HK-2 (cell line): Measurements from ENCODE around the gene LCAT.
A peak's percentile ranks its signal among the peaks of the same experiment; 100 is the strongest.
"Not testable (repeated sequence)": the region's sequence is repeated elsewhere in the genome, so short reads cannot be mapped to it uniquely, and the experiment has no call there.

ENCODE experiments used
- DNase-seq: peaks from one replicate; pipeline ENCODE4 v3.0.0-alpha.2; 2018; ENCODE audit not compliant: unreplicated experiment

The LCAT gene, protein sequence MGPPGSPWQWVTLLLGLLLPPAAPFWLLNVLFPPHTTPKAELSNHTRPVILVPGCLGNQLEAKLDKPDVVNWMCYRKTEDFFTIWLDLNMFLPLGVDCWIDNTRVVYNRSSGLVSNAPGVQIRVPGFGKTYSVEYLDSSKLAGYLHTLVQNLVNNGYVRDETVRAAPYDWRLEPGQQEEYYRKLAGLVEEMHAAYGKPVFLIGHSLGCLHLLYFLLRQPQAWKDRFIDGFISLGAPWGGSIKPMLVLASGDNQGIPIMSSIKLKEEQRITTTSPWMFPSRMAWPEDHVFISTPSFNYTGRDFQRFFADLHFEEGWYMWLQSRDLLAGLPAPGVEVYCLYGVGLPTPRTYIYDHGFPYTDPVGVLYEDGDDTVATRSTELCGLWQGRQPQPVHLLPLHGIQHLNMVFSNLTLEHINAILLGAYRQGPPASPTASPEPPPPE

DNA sequence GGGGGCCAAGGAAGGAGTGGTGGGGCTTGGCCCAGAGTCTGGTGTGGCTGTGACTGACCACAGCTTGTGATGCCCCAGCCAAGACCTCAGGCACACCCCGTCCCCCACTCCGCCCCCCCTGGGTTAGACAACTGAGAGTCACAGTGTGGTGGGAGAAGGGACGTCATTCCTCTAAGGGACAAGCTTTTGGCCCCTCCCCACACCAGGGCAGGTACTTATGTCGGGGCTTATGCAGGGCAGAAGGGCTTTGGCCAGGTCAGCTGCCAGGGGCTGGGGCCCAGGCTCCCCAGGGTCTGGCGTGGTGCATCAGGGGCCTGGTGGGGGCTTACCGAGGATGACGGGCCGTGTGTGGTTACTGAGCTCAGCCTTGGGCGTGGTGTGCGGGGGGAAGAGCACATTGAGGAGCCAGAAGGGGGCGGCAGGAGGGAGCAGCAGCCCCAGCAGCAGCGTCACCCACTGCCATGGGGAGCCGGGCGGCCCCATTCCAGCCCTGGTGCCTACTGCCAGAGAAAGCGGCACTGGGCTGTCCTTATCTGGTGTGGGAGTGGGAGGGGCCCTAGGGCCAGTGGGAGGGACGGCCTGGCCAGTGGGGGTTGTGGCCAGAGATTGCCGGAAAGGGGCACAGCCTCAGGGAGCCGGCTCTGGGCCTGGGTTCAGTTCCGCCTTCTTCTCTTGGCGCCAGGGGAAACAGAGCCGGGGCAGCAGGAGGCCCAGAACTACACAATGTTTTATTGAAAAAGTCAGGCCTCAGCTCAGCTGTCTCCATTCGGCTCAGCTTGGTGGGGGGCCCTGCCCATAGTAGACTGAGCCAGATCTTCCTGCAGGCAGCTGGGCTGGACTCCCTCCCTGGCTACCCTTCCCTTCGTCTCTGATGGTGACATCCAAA, at the start of gene LCAT:
LCAT (minus strand) TSS at position 502 of the 886 bp plus-strand sequence; CDS start at position 483, 19 bp downstream.
- DNase-seq, result no peak

DNA sequence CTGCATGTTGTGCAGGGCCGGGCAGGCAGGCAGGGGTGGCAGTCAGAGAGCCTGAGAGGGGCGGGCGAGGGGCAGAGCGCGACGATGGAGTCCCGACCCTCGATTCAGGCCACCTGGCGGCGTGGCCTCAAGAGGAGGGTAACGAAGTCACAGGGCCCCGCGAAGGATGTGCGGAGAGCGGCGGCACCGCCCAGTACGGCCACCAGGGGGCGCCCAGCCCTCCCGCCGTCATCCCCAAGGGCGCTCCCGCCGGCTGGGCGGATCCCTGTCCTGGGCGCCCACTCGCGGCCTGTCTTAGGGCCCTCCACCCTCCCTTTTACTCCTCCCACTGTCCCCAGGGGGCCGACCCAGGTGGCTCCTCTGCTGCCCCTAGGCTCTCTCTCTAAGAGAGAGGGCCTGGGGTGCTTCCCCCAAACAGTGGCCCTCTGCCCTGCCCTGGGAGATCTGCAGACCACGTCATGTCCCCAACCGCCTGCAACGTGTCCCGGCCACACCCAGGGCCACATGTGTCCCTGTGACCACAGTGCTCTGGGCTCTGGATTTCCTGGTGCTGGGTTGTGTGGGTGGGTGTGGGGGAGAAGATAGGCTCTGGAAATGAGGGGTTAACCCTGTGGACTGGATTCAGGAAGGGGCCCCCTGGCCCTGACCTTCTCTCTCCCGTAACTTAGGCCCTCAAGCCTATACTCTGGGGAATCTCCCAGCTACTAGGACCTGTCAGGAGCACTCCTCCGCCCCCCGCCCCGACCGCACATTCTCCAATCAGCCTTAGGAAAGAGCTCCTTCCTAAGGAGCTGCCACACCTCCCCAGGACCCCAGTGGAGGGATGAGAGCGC, 49.5 kb upstream of the LCAT start:
- DNase-seq, result peak; percentile 81

DNA sequence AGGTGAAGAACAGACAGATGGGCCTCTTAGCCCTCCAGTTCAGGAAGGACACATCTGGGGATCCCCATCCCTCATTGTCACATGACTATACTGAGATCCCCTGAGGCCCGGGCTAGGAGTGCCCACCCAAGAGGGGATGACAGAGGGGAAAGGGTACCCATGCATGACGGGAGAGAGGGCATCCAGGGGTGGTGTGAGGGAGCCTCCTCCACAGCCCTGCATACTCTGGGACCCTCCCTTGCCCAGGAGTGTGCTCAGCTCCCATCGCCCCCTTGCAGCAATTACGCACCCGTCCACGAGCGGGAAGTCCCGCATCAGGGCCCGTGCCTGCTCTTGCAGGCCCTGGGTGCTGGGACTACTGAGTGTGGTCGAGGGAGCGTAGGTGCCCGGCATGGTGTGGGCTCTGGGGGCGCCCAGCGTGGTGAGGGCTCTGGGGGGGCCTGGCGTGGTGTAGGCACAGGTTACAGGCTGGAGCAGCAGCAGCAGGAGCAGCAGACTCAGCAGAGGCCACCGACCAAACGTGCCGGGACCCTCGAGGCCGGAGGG, 48.8 kb upstream of the LCAT start:
- no peak for DNase-seq

DNA sequence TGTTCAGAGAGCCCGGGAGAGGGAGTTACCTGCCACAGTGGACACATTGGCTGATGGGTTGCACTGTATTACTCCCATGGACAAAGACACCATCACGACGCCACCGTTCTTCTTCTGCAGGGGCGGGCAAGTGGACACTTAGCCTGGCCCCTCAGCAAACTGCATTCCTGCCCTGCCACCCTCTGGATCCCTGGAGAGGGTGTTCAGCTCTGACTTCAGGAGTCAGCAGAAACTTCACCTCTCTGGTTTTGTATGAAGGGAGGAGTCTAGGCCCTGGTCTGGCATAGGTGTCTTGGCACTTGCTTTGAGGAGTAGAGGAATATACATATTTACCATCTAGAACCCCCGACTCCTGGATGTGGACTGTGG, 46.1 kb upstream of the LCAT start:
- DNase-seq, result no peak

DNA sequence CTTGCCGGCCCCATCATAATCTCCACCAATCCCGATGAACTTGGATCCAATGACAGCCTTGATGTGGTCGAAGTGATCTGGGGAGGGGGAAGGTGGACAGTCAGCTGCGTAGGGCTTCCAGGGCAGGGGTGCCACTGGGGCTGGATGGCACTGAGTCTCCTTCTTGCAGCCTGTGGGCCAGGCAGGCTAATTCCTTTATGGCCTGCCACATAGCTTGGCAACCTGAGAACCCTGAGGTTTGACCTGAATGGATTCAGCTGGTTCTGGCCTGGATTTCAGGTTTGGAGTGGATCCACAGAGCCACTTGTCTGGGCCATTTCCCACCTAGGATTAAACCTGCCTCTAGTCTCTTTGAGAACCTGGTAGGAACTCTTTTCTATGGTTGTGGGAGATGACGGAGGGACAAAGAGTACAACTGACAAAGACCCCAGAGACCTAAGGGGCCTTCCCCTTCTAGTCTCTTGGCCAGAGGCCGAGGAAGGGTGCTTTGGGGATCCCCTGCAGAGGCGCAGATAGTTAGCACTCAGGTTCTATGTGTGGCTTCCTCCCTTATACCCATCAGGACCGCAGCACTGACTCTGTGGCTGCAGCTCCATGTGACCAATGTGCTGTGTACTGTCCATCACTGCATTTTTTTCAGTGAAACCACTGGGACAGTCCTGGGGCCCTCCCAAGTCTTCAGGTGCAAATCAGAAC, 45.5 kb upstream of the LCAT start:
- no peak for DNase-seq

DNA sequence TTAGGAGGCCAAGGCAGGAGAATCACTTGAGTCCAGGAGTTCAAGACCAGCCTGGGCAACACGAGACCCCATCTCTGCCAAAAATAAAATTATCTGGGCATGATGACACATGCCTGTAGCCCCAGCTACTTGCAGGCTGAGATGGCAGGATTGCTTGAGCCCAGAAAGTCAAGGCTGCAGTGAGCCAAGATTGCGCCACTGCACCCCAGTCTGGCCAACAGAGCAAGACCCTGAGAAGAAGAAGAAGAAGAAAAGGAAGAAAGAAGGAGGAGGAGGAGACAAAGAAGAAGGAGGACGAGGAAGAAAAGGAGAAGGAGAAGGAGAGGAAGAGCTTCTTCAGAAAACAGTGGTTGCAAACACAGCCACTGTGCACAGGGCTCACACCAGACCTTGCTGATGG, 44.8 kb upstream of the LCAT start:
- DNase-seq, result no peak

DNA sequence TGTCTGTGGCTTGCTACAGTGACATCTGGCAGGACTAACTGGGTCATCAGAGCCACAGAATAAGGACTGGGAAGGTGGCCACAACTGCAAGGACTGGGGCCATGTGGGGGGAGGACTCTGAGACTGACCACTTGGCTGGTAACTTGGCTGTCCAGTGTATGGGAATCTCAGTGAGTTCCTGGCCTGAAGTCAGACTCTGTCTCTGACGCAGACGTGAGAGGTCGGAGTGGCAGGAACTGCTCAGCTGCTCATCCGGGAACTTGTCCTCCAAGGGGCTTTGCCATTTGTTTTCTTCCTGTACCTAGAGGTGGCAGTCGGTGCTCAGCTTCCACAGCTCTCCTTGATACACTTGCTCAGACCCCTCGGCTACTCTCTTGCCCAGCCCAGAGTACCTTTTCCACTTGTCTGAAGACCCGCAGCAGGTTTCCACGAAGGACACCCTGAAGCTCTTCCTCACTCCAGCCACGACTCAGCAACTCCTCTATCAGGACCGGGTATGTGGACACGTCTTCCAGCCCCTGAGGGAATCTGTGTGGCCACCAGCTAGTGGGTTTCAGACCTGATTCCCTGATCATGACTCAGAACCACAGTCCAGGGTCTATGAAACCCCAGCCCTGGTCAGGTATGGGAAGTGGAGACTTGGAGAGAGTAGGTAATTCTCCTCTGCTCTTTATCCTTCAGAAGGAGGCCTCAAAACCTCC, 43.7 kb upstream of the LCAT start:
- DNase-seq, result no peak

DNA sequence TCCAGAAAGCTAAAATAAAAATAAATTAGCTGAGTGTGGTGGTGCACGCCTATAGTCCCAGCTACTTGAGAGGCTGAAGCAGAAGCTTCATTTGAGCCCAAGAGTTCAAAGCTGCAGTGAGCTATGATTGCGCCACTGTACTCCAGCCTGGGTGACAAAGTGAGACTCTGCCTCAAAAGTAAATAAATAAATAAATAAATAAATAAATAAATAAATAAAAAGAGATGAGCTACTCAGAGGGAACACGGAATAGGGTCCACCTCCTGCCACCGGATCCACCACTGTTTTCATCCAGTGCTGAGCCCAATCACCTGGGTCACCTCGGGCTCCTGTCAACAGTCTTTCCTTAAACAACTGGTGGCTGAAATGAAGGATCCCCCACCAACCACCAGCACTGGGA, 43.0 kb upstream of the LCAT start:
- no peak for DNase-seq

DNA sequence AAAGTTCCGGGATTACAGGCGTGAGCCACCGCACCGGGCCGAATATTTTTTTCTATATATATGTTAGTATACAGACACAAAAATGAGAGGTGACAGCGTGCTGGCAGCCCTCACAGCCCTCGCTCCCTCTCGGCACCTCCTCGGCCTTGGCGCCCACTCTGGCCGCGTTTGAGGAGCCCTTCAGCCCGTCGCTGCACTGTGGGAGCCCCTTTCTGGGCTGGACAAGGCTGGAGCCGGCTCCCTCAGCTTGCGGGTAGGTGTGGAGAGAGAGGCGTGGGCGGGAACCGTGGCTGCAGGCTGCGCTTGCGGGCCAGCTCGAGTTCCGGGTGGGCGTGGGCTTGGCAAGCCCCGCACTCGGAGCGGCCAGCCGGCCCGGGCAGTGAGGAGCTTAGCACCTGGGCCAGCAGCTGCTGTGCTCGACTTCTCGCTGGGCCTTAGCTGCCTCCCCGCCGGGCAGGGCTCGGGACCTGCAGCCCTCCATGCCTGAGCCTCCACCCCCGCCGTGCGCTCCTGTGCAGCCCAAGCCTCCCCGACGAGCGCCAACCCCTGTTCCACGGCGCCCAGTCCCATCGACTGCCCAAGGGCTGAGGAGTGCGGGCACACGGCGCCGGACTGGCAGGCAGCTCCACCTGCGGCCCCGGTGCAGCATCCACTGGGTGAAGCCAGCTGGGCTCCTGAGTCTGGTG, 38.2 kb upstream of the LCAT start:
- DNase-seq, result no peak

DNA sequence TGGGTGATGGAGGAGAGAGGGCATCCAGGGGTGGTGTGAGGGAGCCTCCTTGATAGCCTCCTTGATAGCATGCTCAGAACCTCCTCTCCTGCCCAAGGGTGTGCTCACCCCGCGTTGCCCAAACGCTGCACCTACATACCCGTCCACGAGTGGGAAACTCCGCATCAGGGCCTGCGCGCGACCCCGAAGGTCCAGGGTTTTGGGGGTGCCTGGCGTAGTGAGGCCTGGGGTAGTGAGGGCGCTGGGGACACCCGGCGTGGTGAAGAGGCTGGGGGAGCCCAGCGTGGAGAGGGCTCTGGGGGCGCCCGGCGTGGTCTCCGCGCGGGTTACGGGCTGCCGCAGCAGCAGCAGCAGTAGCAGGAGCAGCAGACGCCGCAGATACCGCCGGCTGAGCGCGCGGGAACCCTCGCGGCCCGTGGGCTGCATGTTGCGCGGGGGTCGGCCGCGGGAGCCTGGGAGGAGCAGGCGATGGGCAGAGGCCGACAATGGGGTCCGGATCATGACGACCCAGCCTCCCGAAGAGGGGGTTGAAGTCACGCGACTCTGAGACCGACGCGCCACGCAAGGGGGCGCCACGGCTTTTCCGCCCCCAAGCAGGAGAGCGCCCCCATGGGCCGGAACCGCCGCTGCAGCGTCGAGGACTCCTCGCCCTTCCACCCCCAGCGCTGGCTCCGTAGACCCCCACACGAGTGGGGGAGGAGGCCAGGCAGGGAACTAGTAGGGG, 36.2 kb upstream of the LCAT start, which contains the start of gene DPEP3:
DPEP3 (minus strand) TSS at position 545 of the 724 bp plus-strand sequence; CDS start at position 426, 119 bp downstream.
- no peak for DNase-seq

DNA sequence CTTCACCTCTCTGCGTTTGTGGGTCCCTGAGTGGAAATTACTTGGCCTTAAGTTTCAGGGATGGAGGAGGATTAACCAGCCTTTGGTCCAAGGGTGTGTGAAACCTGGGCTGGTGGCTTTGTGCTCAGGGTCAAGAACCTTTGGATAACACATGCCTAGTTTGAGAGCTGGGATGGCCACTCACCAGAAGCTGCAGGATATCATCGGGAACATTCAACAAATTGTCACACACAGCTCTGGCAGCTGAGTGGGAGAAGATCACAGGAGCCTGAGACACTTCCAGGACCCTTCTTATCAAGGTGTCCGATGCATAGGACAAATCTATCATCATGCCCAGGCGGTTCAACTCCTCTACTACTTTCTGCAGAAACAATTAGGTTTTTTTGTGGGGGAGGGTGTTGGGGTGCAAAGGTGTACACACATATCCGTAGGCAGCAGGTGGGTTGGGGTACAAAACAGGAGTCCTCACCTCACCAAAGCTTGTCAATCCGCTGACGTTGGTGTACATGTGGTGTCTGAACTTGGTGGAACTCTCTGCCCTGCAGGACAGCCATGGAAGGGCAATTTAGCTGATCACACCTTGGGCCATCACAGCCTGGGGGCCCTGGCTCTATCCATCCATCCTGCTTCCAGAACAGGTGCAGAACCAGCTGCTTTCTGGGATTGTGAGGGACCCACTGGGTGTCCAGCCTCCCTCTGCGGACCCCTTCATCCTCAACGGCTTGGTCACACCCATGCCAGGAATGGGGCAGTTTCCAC, 33.7 kb upstream of the LCAT start:
- DNase-seq, result no peak

DNA sequence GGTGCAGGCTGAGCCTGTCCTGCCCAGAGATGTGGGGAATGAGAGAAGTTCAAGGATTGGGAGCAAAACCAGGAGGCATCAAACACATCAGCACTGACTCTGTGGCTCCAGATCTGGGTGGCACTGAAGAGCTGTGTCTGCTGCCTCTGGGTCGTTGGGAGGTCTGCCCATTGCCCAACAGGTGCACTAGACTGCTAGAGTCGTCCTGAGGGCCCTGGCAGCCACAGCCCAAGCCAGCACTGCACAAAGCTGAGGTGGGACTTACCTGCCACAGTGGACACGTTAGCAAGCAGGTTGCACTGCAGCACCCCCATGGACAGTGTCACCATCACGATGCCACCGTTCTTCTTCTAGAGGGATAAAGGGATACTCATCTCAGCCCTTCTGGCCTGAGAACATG, 33.1 kb upstream of the LCAT start:
- no peak for DNase-seq

DNA sequence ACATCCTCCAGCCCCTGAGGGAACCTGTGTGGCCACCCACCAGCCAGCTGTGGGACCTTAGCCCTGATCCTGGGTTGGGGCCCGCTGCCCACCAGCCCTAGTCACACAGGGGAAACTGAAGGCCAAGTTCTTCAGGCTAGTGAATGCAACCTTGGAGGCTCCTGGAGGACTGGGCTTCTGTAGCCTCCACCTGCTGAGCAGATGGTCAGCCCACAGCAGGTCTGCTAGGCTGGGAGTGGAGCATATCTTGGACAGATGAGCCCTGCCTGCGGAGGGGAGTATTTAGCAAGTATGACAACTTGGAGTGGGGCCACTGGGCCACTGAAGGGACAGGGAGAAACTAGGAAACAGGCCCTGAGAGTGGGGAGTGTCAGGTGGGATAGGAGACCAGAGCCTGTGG, 32.3 kb upstream of the LCAT start:
- no peak for DNase-seq

DNA sequence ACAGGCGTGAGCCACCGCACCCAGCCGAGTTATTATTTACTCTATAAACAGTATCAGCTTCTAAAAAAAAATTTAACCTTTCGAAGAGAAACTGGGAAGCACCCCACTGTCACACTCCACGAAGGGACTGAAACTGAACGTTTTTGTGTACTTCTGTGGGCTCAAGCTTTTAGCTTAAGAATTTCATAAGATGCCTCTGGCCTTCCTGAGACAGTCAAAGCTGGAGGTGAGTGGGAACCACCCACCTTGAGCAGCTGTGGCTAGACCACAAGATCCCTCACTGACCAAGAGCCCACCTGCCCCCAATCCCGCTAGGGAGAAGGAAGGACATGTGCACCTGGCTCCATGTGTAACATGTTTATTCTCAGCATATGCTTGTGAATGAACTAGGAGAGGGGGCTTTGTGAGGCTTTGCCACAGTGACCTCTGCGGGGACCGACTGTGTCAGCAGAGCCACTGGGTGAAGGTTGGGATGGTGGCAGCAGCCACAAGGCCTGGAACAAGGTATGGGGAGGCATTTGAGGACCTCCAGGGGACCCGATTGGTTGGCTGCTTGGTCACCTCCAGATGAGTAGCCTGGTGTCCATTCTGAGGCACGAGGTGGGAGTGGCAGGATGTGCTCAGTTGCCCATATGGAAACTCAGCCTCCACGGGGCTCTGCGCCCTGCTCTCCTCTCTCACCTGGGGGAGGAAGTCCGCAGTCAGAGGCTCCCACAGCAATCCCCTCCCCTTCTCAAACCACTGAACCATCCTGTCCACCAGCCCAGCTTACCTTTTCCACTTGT, 31.6 kb upstream of the LCAT start:
- DNase-seq, result no peak

DNA sequence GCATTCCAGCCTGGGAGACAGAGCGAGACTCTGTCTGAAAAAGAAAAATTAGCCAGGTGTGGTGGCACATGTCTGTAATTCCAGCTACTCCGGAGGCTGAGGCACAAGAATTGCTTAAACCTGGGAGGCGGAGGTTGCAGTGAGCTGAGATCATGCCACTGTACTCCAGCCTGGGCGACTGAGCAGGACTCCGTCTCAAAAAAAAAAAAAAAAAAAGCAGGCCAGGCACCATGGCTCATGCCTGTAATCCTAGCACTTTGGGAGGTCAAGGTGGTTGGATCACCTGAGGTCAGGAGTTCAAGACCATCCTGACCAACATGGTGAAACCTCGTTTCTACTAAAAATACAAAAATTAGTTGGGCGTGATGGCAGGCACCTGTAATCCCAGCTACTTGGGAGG, 28.4 kb upstream of the LCAT start:
- not testable (repeated sequence) for DNase-seq

DNA sequence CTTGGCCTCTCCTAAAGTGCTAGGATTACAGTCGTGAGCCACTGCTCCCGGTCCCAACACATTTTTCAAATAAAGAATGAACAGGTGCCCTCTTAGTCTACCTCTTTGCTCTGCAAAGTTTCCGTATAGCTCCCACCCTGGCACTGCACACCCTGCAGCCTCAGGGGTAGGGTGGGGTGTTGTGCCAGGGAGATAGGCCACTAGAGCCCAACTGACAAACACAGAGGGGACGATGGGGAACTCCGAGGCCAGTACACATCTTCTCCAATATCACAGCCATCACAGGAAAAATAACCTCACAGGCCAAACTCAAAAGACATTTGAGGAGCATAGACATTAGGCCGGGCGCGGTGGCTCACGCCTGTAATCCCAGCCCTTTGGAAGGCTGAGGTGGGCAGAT, 27.2 kb upstream of the LCAT start:
- no peak for DNase-seq

DNA sequence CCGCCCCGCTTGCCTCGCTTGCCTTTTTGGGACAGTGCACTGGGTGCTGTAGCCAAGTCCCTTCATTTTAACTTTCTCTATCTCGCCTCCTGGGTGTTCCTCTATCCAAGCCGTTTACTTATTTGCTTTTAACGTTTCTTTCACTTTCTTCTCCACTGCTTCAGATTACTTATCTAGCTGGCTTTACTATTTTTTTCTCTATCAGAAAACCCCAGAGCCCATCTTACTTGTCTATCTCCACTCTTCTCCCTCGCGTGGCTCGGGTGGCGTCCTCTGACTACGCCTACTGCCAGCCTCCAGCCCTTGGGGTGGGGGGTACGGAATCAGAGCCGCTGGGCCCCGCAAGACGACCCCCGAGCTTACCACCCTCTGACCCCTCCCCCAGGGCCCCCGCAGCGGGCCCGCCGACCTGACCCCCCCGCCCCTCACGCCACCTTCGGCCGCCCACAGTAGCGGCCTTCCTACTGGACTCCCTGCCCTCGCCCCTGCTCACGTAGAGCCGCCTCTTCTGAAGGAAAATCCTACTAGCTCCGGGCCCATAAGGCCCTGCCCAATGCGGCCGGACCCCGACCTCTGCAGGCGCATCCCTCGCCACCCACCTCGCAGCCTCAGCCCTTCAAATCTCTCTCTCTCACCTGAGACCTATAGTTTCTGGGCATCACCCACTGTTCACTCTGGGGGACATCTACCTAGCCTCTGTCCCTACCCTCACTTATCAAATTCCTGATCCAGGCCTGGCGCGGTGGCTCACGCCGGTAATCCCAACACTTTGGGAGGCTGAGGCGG, 25.5 kb upstream of the LCAT start:
- no peak for DNase-seq
